Measurements from ENCODE around the gene EXOC3L2.
A peak's percentile ranks its signal among the peaks of the same experiment; 100 is the strongest.
"Not testable (repeated sequence)": the region's sequence is repeated elsewhere in the genome, so short reads cannot be mapped to it uniquely, and the experiment has no call there.

EXOC3L2 gene

DNA sequence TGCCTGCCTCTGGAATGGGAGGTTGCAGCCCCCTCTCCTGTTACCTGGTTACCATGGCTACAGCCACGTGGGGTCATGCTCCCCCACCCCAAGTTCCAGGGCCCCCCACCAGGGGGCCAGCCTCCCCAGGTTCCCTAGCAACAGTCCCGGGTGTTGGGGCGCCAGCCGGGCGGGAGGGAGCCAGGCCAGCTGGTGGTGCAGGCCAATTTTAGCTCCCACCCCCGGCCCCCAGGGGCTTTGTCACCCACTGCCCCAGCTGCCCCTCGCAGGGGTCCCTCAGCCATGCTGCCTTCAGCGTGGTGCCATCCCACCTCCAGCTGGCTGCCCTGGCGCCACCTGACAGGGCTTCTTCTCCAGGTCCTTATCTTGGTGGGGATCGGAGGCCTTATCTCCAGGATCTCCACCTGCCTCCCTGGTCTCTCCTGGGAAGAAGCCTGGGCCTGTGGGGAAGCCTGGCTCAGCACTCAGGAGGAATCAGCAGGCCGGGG is 8.9 kb upstream of the EXOC3L2 start:
- DNase-seq, result peak in 1 of 2 donors; percentile 9

- DNase-seq, result peak in 1 of 2 donors; percentile 35
These were observed 8.3 kb upstream of the EXOC3L2 start for GRCh38 chr19:45253396-45254027.

- peak in 1 of 2 donors; percentile 19 for DNase-seq
These were observed 6.5 kb upstream of the EXOC3L2 start for GRCh38 chr19:45251452-45252354.

DNA sequence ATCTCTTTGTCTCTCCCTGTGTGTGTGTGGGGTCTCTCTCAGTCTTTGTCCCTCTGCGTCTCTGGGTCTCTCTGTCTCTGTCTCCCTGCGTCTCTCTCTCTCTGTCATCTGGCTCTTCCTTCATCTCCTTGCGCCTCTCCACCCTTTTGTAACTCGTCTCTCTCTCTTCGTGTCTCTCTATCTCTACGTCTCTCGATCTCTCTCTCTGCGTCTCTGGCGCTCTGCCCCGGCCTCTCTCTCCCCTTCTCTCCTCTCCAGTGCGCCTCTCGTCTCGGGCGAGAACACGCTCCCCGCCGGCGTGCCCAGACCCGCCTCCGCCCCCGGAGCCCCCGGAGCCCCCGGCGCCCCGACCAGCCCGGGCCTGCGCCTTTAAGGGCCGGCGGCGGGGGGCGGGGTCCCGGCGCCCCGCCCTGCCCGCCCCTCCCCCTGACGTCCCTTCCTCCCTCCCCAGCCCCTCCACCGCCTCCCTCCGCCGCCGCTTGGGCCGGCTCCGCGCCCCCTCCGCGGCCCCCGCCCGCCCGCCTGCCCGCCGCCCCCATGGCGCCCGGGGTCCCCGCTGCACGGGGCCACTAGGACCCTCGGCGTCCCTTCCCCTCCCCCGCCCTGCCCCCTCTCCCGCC is 5.7 kb upstream of the EXOC3L2 start, which contains the start of gene MARK4:
Gene MARK4 (plus strand): TSS at position 440 of the 620 bp plus-strand sequence. CDS start 318 bp downstream, outside the sequence.
- DNase-seq, result peak; percentile 60 to 68

DNA sequence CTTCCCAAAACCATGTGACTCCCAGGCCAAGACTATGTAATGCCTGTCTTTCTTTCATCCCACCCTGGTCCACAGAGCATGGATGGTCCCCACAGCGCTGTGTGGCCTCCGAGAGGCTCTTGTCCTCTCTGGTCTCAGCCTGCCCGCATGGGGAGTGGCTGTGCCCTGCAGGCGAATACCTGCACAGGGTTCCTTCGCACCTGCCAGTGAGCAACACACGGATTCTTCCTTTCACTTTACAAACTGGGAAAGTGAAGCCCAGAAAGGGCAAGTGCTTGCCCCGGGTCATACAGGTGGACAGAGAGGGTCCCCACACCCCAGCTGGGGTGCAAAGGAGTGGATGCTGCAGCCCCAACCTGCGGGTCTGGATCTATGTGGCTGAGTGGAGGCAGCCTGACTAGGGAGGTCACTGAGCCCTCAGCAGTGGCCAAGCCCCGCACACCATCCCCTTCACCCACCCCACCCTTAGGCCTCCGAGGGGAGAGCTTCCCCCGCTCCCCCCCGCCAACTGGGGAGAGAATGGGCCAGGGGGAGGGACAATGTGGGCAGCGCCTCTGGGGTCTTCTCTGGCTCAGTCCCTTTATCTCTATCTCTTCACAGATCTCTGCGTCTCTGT is 5.1 kb upstream of the EXOC3L2 start:
- DNase-seq, result no peak

DNA sequence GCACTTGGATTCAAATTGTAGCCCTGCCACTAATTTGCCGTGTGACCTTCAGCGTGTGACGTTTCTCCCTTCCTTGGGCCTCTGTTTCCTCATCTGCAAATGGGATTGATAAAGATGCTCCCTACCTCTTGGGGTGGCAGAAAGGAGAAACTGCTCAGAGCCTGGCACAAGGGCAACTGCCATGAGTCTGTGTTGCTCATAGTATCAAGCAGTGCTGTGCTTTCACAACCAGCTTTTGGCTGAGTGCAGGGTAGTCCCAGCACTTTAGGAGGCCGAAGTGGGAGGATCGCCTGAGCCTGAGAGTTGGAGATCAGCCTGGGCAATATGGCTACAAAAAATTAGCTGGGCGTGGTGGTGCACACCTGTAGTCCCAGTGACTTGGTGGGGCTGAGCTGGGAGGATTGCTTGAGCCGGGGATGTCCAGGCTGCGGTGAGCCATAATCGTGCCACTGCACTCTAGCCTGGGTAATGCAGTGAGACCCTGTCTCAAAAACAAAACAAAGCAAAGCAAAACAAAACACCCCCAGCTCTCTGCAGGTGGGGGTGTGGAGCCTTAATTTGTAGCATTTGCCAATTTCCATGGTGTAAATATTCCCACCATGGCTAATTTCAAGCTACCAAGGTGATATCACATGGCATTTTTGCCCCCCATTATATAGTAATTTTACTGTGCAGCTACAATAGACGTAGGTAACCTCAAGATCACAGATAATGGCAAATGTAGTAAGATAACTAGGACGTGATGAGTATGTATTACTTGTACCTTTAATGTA is 4.2 kb upstream of the EXOC3L2 start:
- no peak for DNase-seq

DNA sequence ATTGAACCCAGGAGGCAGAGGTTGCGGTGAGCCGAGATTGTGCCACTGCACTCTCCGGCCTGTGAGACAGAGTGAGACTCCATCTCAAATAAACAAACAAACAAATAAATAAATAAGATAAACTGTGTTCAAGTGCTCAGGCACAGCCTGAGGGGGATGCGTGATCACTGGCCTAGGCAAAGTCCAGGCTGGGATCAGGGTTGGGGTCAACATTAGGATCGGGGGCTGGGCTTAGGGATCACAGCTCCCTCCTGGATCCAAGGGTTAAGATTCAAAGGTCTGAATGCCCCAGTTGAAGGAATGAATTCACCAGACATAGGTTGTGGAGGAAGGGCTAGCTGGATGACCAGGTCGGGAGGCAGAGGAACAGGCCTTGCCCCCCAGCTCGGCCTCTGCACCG is 1.9 kb upstream of the EXOC3L2 start:
- no peak for DNase-seq

DNA sequence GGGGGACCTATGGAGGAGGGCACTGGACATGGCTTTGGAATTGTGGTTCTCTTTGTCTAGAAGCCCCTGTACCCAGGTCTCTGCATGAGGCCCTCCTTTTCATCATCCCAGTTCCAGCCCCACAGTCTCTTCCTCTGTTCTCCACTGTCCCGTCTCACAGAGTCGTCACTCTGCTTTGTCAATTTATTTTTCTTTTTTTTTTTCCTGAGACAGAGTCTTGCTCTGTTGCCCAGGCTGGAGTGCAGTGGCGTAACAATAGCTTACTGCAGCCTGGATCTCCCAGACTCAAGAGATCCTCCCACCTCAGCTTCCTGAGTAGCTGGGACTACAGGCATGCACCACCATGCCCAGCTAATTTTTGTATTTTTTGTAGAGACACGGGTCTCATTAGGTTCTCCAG is 619 bp upstream of the EXOC3L2 start:
- DNase-seq, result no peak

- DNase-seq, result no peak
These were observed 943 bp downstream of the EXOC3L2 start for GRCh38 chr19:45244133-45244794.

DNA sequence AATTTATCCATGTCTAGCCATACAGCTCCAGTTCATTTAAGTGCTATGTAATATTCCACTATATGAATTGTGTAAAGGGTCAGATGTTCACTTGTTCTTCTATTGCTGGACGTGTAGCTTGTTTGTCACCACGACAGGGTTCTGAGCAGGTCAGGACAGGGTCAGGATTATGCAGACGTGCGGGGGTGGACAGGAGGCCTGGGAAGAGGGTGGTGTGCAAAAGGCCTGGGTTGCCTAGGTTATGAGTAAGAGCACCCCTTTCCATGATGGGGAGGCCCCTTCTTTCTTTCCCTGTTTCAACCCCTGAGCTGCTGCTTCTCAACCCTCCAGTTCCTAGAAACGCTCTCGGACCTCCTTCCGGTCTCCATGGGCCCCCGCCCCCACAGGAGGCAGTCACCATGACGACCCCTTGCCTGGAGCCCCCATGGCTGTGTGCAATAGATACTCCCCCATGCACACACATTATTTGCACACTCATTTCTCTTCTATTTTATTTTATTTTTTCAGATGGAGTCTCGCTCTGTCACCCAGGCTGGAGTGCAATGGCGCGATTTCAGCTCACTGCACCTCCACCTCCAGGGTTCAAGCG is 2.0 kb downstream of the EXOC3L2 start:
- no peak for DNase-seq

- no peak for DNase-seq
These were observed 6.7 kb downstream of the EXOC3L2 start for GRCh38 chr19:45238556-45238955.

- DNase-seq, result no peak
These were observed 9.7 kb downstream of the EXOC3L2 start for GRCh38 chr19:45235485-45235884.

DNA sequence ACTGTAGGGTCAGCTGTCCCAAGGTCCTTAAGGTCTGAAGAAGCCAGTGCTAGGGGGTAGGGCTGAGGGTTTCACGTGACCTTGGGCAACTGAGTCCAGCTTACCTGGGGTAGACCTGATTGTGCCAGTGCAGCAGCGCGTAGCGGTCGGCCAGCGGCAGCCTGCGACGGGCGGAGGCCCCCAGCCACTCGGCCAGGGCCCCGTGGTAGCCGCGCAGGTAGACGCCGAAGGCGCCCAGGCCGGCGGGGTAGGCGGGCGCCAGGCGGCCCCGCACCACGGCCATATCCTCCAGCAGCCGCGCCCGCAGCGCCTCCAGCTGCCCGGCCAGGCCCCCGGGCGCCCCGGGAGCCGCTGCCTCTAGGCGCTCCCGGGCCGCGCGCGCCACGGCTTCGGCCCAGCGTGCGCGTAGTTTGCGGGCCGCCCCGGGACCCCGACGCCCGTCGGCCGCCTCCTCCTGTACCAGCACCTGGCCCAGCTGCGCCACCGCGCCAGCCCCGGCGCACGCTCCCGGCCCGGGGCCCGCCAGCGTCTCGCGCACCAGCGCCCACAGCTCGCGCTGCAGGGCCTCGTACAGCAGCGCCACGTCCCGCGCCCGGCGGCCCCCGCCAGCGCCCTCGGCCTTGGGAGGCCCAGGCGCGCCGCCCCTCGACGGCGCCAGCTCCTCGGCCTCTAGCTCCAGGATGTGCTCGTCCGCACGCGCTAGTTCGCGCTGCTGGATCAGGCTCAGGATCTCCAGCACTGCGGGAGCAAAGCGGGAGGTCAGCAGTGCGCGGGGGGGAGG is 10.9 kb downstream of the EXOC3L2 start:
- DNase-seq, result no peak

GRCh38 chr19:45231891-45232290 is 13.3 kb downstream of the EXOC3L2 start:
- DNase-seq, result no peak

DNA sequence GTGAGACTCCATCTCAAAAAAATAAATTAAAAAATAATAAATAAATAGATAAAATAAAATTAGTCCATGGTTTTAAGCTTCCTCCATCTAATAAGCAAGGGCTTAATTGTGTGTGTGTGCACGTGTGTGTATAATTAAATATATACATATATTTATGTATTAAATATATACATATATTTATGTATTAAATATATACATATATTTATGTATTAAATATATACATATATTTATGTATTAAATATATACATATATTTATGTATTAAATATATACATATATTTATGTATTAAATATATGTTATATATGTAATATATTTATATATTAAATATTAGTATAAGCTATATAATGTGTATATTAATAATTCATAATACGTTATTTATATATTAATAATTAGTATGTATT is 16.2 kb downstream of the EXOC3L2 start:
- not testable (repeated sequence) for DNase-seq

DNA sequence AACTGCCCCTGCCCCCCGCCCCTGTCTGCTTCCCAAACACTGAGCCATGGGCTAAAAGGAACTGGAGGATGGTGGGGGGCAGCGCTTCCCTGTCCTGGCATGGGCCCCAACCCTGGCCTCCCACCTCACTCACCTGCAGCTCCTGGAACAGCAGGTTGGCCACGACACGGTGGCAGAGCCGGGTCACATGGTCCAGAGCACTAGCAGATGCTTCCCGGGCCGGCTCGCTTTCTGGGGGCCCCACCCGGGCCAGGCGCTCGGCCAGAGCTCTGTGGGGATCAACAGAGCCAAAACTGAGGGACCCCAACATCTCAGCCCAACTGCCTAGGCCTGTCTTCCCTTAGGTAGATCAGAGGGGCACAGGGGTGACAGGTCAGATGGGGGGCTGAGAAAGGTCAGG is 20.6 kb downstream of the EXOC3L2 start:
- no peak for DNase-seq

DNA sequence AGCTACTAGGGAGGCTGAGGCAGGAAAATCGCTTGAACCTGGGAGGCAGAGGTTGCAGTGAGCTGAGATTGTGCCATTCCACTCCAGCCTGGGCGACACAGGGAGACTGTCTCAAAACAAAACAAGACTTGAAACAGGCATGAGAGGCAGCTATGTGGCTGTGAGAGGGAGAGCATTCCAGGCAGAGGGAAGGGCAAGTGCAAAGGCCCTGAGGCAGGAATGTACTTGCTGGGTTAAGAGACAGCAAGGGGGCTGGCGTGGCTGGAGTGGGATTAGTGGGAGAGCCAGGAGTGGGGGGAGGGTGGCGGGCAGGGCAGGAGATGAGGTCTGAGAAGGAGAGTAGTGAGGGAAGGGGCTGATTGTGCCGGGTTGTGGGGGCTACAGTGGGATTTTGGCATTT is 21.3 kb downstream of the EXOC3L2 start:
- DNase-seq, result no peak

DNA sequence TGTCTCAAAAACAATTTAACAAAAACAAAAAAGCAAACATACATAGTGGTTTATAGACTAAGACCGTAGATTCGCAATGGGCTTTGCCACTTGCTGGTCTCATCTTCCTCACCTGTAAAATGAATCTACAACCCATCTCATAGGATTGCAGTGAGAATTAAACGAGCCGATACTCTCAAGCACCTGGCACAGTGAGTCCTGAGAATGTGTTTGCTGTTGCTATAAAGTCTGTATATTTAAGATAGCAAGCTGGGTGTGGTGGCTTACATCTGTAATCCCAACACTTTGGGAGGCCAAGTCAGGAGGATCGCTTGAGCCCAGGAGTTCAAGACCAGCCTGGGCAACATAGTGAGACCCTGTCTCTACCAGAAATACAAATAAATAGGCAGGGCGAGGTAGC is 22.5 kb downstream of the EXOC3L2 start:
- DNase-seq, result no peak

GRCh38 chr19:45218911-45219743 is 26.1 kb downstream of the EXOC3L2 start:
- no peak for DNase-seq

GRCh38 chr19:45218426-45218825 is 26.8 kb downstream of the EXOC3L2 start:
- DNase-seq, result no peak

All from CD4-positive, alpha-beta T cell treated with Interleukin-4 for 1 hour (primary cell).